Spleen (tissue), 11 donors: ENCODE measurements around the gene MED13. TPM values are rescaled to one million over a fixed set of nuclear protein-coding genes. Genes with fewer than 3 reads are reported as not detected.
"Not testable (repeated sequence)": the region's sequence is repeated elsewhere in the genome, so short reads cannot be mapped to it uniquely, and the experiment has no call there.

Experiments
- DNase-seq: peaks from one replicate; pipeline ENCODE4 v3.0.0-alpha.2; 2020
- H3K27ac ChIP-seq, 8 donors: fragments of 200-600 bp; sonication (generic) in 7 of 8; 1 replicate in 4 of 8; 2 replicates in 4 of 8; pipeline versions ENCODE4 v1.5.0 to v1.8.0; 2016 to 2021; ENCODE audit warnings: inconsistent platforms in 4 of 8, mild to moderate bottlenecking in 4 of 8, moderate library complexity in 1 of 8
- H3K27me3 ChIP-seq, 7 donors: fragments of 200-600 bp; sonication (generic) in 6 of 7; replicated peaks in 1 of 7; 1 replicate in 4 of 7; 2 replicates in 3 of 7; pipeline versions ENCODE4 v1.5.0 to v1.8.0; 2016 to 2021; ENCODE audit warnings: inconsistent platforms in 3 of 7, mild to moderate bottlenecking in 1 of 7
- H3K36me3 ChIP-seq, 6 donors: fragments of 200-600 bp; sonication (generic) in 5 of 6; 1 replicate in 4 of 6; 2 replicates in 2 of 6; pipeline versions ENCODE4 v1.5.0 to v1.8.0; 2016 to 2021; ENCODE audit warnings: inconsistent platforms in 2 of 6
- H3K4me1 ChIP-seq, 6 donors: fragments of 200-600 bp; sonication (generic) in 5 of 6; 1 replicate in 3 of 6; 2 replicates in 3 of 6; pipeline versions ENCODE4 v1.5.0 to v1.8.0; 2016 to 2021; ENCODE audit warnings: inconsistent platforms in 3 of 6
- H3K4me3 ChIP-seq, 8 donors: fragments of 200-600 bp; sonication (generic) in 7 of 8; 1 replicate in 4 of 8; 2 replicates in 4 of 8; pipeline versions ENCODE4 v1.5.0 to v1.8.0; 2016 to 2021; ENCODE audit warnings: inconsistent platforms in 4 of 8, mild to moderate bottlenecking in 4 of 8, moderate library complexity in 2 of 8
- H3K9me3 ChIP-seq, 8 donors: fragments of 200-600 bp; sonication (generic) in 7 of 8; 1 replicate in 4 of 8; 2 replicates in 4 of 8; pipeline versions ENCODE4 v1.5.0 to v1.8.0; 2016 to 2021; ENCODE audit warnings: inconsistent platforms in 4 of 8
- POLR2A ChIP-seq, 3 donors: fragments of 450-650 bp; IDR thresholded peaks; one replicate each; pipeline ENCODE4 v1.5.1; 2017; ENCODE audit warnings: antibody characterized with exemption in 3 of 3, mild to moderate bottlenecking in 1 of 3
- POLR2AphosphoS5 ChIP-seq, 3 donors: sonication (generic); formaldehyde crosslinking; IDR thresholded peaks; one replicate each; pipeline ENCODE4 v1.5.1; 2017; ENCODE audit warnings: antibody characterized with exemption in 3 of 3
- WGBS, 5 donors: extraction: QIAGEN DNeasy Blood & Tissue Kit in 3 of 5; methylation state at CpG; one replicate each; pipeline versions ENCODE4 v1.1.5 to v1.1.7; 2013 to 2018; 5-methylcytosine and 5-hydroxymethylcytosine counted together
- intact Hi-C: fragments of 100-400 bp; cut with DNase I; formaldehyde crosslinking; loops from one replicate; pipeline ENCODE4 v1.15.0; 2023; ENCODE audit warnings: low total_unique reads
- polyA plus RNA-seq, 3 donors: library from polyadenylated mRNA; stranded (reverse); fragments of 200-250 nt; gene quantifications; one replicate each; pipeline ENCODE4 v1.2.1, GENCODE V29; 2013
- total RNA-seq, 7 donors: library from RNA; depleted of rRNA in 3 of 7; stranded (reverse); fragments of >200 nt in 3 of 7; fragmentation: NEBNext Ultra II Directional in 4 of 7; extraction: Animal tissue kit (Norgen Biotek cat#: 25700) in 4 of 7; gene quantifications; one replicate each; pipeline versions ENCODE4 v1.1.0 to v1.2.1, GENCODE V29; 2016 to 2021
- TF ChIP-seq, protein P1 (sequence below), 11 experiments: fragments of 200-600 bp in 7 of 11; fragments of 450-650 bp in 4 of 11; sonication (generic) in 4 of 11; IDR thresholded peaks in 8 of 11; conservative IDR thresholded peaks in 3 of 11; 1 replicate in 7 of 11; 2 replicates in 4 of 11; pipeline versions ENCODE4 v1.4.0 to v1.8.0; 2016 to 2021; ENCODE audit warnings: antibody characterized with exemption in 11 of 11, inconsistent platforms in 4 of 11, mild to moderate bottlenecking in 1 of 11
- donor health status: healthy with polysubstance abuse.
- donor health status: DM: no; HTN: no; CAD: no; lungs with moderate emphysema.
- donor health status: DM: no; HTN: no; CAD: no.
- donor health status: Bipolar disorder and iron deficiency.
- donor health status: healthy.
- donor health status: DM: no; HTN: no; CAD: no.
- donor health status: DM: yes; HTN: yes; CAD: no.

The MED13 gene
- total and polyA plus RNA-seq, 10 donors = 4.0 to 104 (median 79.8) TPM

DNA sequence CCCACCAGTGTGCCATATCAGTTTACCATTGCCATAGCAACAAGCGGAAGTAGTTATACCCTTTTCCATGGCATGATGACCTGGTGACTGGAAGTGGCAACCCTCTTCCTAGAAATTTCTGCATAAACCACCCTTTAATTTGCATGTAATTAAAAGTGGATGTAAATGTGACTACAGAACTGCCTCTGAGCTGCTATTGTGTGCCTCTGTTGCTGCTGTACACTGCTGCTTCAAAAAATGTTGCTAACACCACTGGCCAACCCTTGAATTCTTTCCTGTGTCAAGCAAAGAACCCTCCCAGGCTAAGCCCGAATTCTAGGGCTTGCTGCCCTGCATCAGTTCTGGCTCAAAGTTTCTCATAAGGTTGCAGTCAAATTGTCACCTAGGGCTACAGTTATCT lies 12.9 kb upstream of the MED13 start:
- no peaks in the 10 kb centered on the region for H3K36me3 ChIP-seq
- TF ChIP-seq POLR2A (IDR thresholded peaks at IDR 0.05) (no peak), POLR2AphosphoS5 (IDR thresholded peaks at IDR 0.05) (no peak)
- TF ChIP-seq, protein P1, sequence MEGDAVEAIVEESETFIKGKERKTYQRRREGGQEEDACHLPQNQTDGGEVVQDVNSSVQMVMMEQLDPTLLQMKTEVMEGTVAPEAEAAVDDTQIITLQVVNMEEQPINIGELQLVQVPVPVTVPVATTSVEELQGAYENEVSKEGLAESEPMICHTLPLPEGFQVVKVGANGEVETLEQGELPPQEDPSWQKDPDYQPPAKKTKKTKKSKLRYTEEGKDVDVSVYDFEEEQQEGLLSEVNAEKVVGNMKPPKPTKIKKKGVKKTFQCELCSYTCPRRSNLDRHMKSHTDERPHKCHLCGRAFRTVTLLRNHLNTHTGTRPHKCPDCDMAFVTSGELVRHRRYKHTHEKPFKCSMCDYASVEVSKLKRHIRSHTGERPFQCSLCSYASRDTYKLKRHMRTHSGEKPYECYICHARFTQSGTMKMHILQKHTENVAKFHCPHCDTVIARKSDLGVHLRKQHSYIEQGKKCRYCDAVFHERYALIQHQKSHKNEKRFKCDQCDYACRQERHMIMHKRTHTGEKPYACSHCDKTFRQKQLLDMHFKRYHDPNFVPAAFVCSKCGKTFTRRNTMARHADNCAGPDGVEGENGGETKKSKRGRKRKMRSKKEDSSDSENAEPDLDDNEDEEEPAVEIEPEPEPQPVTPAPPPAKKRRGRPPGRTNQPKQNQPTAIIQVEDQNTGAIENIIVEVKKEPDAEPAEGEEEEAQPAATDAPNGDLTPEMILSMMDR (IDR thresholded peaks at IDR 0.05 in 8 of 11, conservative IDR thresholded peaks at IDR 0.05 in 3 of 11) = no peak
- H3K4me3 ChIP-seq = no peak overlapping the region
- intact Hi-C loops = no loop called here
- H3K27ac ChIP-seq = no peak overlapping the region
- WGBS, 5 donors = 86 to 98% (median 88%) methylated on average over 2 of the region's 2 CpGs
- peaks cover 0 to 27% (median 0%) of the 10 kb centered on the region in 7 donors for H3K27me3 ChIP-seq
- H3K4me1 ChIP-seq = no peaks in the 10 kb centered on the region
- H3K9me3 ChIP-seq = no peaks in the 10 kb centered on the region
- DNase-seq = no peak

DNA sequence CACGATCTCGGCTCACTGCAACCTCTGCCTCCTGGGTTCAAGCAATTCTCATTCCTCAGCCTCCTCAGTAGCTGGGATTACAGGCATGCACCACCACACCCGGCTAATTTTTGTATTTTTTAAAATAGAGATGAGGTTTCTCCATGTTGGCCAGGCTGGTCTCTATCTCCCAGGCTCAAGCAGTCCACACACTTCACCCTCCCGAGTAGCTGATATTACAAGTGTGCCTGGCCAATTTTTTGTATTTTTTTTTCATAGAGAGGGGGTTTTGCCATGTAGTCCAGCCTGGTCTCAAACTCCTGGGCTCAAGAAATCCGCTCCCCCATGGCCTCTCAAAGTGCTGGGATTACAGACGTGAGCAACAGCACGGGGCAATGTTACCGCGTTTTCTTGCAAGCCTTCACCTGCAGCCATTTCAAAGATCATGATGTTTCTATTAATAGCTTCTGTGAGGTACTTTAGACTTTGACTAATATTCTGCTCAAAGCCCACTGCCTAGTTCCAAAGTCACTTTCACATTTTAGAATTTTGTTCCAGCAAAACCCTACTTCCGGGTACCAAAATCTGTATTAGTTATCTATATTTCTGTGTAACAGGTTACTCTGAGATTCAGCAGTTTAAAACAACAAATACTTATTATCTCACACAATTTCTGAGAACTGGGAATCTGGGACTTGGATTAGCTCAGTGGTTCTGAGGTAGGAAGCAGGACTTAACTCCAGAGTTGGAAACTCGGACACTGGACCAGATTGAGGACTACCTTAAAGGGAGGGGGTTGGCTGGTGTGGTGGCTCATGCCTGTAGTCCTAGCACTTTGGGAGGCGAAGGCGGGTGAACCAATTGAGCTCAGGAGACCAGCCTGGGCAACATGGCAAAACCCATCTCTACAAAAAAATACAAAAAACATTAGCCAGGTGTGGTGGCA lies 12.0 kb upstream of the MED13 start:
- Histone ChIP-seq H3K9me3 (no peaks in the 10 kb centered on the region), H3K27ac (no peak overlapping the region), H3K4me1 (no peaks in the 10 kb centered on the region), H3K36me3 (no peaks in the 10 kb centered on the region), H3K27me3 (peaks cover 0 to 25% (median 0%) of the 10 kb centered on the region in 7 donors), H3K4me3 (no peak overlapping the region)
- intact Hi-C loops = no loop called here
- no peak for DNase-seq
- TF ChIP-seq POLR2AphosphoS5 (IDR thresholded peaks at IDR 0.05) = no peak
- TF ChIP-seq POLR2A (IDR thresholded peaks at IDR 0.05) = no peak
- TF ChIP-seq, protein P1 (IDR thresholded peaks at IDR 0.05 in 8 of 11, conservative IDR thresholded peaks at IDR 0.05 in 3 of 11) = no peak
- WGBS, 5 donors = 85 to 92% (median 89%) methylated on average over 13 of the region's 13 CpGs

DNA sequence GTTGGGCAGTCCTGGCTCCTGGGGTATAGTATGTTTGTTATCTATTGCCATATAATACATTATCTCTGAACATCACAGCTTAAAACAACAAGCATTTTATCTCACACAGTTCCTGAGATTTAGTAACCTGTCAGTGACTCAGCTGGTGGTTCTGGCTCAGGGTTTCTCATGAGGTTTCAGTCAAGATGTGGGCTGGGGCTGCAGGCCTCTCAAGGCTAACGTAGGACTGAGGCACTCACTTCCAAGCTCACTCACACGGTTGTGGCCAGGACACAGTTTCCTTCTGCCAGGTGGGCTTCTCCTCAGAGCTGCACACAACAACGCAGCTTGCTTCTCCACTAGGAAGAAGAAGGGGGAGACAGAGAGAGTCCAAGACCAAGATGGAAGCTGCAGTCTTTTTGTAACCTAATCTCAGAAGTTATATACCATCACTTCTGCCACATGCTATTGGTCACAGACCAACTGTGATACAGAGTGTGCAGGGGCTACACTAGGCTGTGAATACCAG lies 10.3 kb upstream of the MED13 start:
- H3K4me3 ChIP-seq = no peak overlapping the region
- 74 to 86% (median 81%) methylated on average over 3 of the region's 3 CpGs for WGBS, 5 donors
- no peak overlapping the region for H3K27ac ChIP-seq
- no peak for DNase-seq
- TF ChIP-seq POLR2AphosphoS5 (IDR thresholded peaks at IDR 0.05) (no peak), POLR2A (IDR thresholded peaks at IDR 0.05) (no peak)
- TF ChIP-seq, protein P1 (IDR thresholded peaks at IDR 0.05 in 8 of 11, conservative IDR thresholded peaks at IDR 0.05 in 3 of 11) = no peak
- peaks cover 0 to 14% (median 0%) of the 10 kb centered on the region in 7 donors for H3K27me3 ChIP-seq
- no peaks in the 10 kb centered on the region for H3K4me1 ChIP-seq
- H3K9me3 ChIP-seq = no peaks in the 10 kb centered on the region
- intact Hi-C loops = no loop called here
- no peaks in the 10 kb centered on the region for H3K36me3 ChIP-seq

DNA sequence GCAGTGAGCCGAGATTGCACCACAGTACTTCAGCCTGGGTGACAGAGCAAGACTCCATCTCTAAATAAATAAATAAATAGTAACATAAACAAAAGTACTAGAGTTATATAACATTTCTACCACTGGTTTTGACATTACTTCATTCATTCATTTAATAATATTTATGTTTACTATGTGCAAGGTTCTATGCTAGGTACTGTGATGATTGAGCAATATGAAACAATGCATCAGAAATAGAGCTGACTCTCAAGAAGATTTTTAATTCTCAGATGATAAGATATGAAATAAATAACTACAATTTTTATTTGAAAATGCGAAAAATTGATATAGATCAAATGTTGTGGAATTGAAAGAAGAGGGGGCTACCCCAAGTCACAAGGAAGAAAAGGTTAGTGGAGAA lies 8.9 kb upstream of the MED13 start:
- WGBS, 5 donors = 89 to 97% (median 93%) methylated on average over 2 of the region's 2 CpGs
- no peak for DNase-seq
- peaks cover 0 to 14% (median 0%) of the 10 kb centered on the region in 7 donors for H3K27me3 ChIP-seq
- H3K36me3 ChIP-seq = no peaks in the 10 kb centered on the region
- TF ChIP-seq POLR2AphosphoS5 (IDR thresholded peaks at IDR 0.05) = no peak
- no peak for TF ChIP-seq POLR2A (IDR thresholded peaks at IDR 0.05)
- TF ChIP-seq, protein P1 (IDR thresholded peaks at IDR 0.05 in 8 of 11, conservative IDR thresholded peaks at IDR 0.05 in 3 of 11) = no peak
- no peak overlapping the region for H3K27ac ChIP-seq
- no peaks in the 10 kb centered on the region for H3K4me1 ChIP-seq
- H3K4me3 ChIP-seq = no peak overlapping the region
- intact Hi-C loops = no loop called here
- no peaks in the 10 kb centered on the region for H3K9me3 ChIP-seq

DNA sequence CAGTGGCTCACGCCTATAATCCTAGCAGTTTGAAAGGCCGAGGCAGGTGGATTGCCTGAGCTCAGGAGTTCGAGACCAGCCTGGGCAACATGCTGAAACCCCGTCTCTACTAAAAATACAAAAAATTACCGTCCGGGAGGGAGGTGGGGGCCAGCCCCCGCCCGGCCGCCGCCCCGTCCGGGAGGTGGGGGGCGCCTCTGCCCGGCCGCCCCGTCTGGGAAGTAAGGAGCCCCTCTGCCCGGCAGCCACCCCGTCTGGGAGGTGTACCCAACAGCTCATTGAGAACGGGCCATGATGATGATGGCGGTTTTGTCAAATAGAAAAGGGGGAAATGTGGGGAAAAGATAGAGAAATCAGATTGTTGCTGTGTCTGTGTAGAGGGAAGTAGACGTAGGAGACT lies 7.8 kb upstream of the MED13 start:
- intact Hi-C loops, H3K36me3 ChIP-seq: not testable (repeated sequence)

More for the DNA sequence above, 7.8 kb upstream of the MED13 start:
- 92 to 96% (median 95%) methylated on average over 20 to 21 of the region's 21 CpGs for WGBS, 5 donors
- DNase-seq, H3K9me3 ChIP-seq, H3K4me1 ChIP-seq, H3K4me3 ChIP-seq, H3K27ac ChIP-seq: not testable (repeated sequence)
- H3K27me3 ChIP-seq = peaks cover 0 to 10% (median 0%) of the 10 kb centered on the region in 7 donors
